LNCAP (cell line): ENCODE measurements around the gene CADM4.

Experiments
- CTCF ChIP-seq: fragments of 450-650 bp; IDR thresholded peaks from 2 replicates; pipeline ENCODE4 v1.5.1; 2017; ENCODE audit warnings: mild to moderate bottlenecking

The CADM4 gene

GRCh38 chr19:43591904-43592772 lies 47.5 kb downstream of the CADM4 start:
- TF ChIP-seq CTCF, result no peak

GRCh38 chr19:43589678-43590077 lies 50.0 kb downstream of the CADM4 start:
- TF ChIP-seq CTCF, result no peak

- no peak for TF ChIP-seq CTCF
Measured at GRCh38 chr19:43589277-43589676, 50.4 kb downstream of the CADM4 start.

- no peak for TF ChIP-seq CTCF
Measured at GRCh38 chr19:43586346-43586745, 53.3 kb downstream of the CADM4 start.

- TF ChIP-seq CTCF, result no peak
Measured at GRCh38 chr19:43584484-43584883, 55.2 kb downstream of the CADM4 start.

- TF ChIP-seq CTCF, result no peak
Measured at GRCh38 chr19:43582495-43582894, 57.2 kb downstream of the CADM4 start.

GRCh38 chr19:43581467-43581866 lies 58.2 kb downstream of the CADM4 start:
- TF ChIP-seq CTCF, result no peak
